ENCODE data around the gene RUNX3. TPM values are rescaled to one million over a fixed set of nuclear protein-coding genes. Genes with fewer than 3 reads are reported as not detected.

RUNX3 gene
- total RNA-seq, 1 experiment from 2014 or later = 22.6 TPM

- Histone ChIP-seq H3K9me3 (ENCODE audit: control insufficient read depth in 1 of 2, insufficient read depth in 1 of 2, low read depth in 1 of 2, low read length in 2 of 2) (no peaks in the 10 kb centered on the region), H3K27ac (ENCODE audit: low read depth, low read length) (no peak overlapping the region), H3K9ac (ENCODE audit: low read length) (no peak overlapping the region), H4K20me1 (ENCODE audit: insufficient read depth) (no peaks in the 10 kb centered on the region), H3K36me3 (ENCODE audit: control insufficient read depth in 1 of 2, insufficient read depth in 2 of 2, low read length in 2 of 2) (no peaks in the 10 kb centered on the region), H3K79me2 (ENCODE audit: insufficient read depth, low read length) (no peaks in the 10 kb centered on the region), H3K9me2 (ENCODE audit: insufficient read depth) (no peaks in the 10 kb centered on the region), H3K27me3 (ENCODE audit: insufficient read depth, low read length) (no peaks in the 10 kb centered on the region), H3K4me2 (ENCODE audit: low read length) (no peak overlapping the region), H3K4me1 (ENCODE audit: control insufficient read depth in 1 of 2, insufficient read depth in 2 of 2, low read length in 2 of 2) (no peaks in the 10 kb centered on the region), H3K4me3 (replicated peaks in 1 of 2; ENCODE audit: low read depth in 1 of 2, low read length in 2 of 2) (no peak overlapping the region), H2AFZ (ENCODE audit: low read depth, low read length, poor library complexity, severe bottlenecking) (no peak overlapping the region)
- TF ChIP-seq YY1 (IDR thresholded peaks at IDR 0.05; ENCODE audit: extremely low read depth, insufficient replicate concordance, low read depth, low read length) = no peak
- TF ChIP-seq RAD21 (IDR thresholded peaks at IDR 0.05; ENCODE audit: low read depth) = no peak
- no peak for TF ChIP-seq TCF7L2 (IDR thresholded peaks at IDR 0.05; ENCODE audit: borderline replicate concordance, extremely low read depth, insufficient read depth, insufficient read length)
- no peak for TF ChIP-seq JUND (IDR thresholded peaks at IDR 0.05)
- POLR2A ChIA-PET = no interaction called here
- CTCF ChIA-PET = no interaction called here
- no TSS peak for BruUV-seq (replicated peaks)
- ATAC-seq (no peak), DNase-seq (ENCODE audit: low read depth, low spot score) (no peak)
- intact Hi-C loops (cut with micrococcal nuclease) = no loop called here
- RAD21 ChIA-PET (ENCODE audit: low non-redundant PET in 1 of 2, low total read pairs in 2 of 2, uncharacterized antibody in 2 of 2, unreplicated experiment in 2 of 2) = no interaction called here
These were observed 33.9 kb downstream of the RUNX3 start for GRCh38 chr1:24896176-24896575.

- ChIA-PET CTCF (no interaction called here), RAD21 (ENCODE audit: low non-redundant PET in 1 of 2, low total read pairs in 2 of 2, uncharacterized antibody in 2 of 2, unreplicated experiment in 2 of 2) (no interaction called here)
- TF ChIP-seq YY1 (IDR thresholded peaks at IDR 0.05; ENCODE audit: extremely low read depth, insufficient replicate concordance, low read depth, low read length) (no peak), CEBPB (IDR thresholded peaks at IDR 0.05; ENCODE audit: low read depth) (no peak), CTCF (IDR thresholded peaks at IDR 0.05 in 2 of 3, conservative IDR thresholded peaks at IDR 0.05 in 1 of 3; ENCODE audit: borderline replicate concordance in 1 of 3, insufficient read depth in 1 of 3, low read depth in 2 of 3, low read length in 2 of 3) (no peak), SRF (IDR thresholded peaks at IDR 0.05; ENCODE audit: low read depth) (no peak), ATF3 (IDR thresholded peaks at IDR 0.05) (no peak), CBX3 (IDR thresholded peaks at IDR 0.05; ENCODE audit: low read depth) (no peak), TCF7L2 (IDR thresholded peaks at IDR 0.05; ENCODE audit: borderline replicate concordance, extremely low read depth, insufficient read depth, insufficient read length) (no peak), ZNF274 (IDR thresholded peaks at IDR 0.05; ENCODE audit: low read depth, low read length) (no peak)
These were observed 34.6 kb downstream of the RUNX3 start for GRCh38 chr1:24895511-24895910.

More at GRCh38 chr1:24895511-24895910, 34.6 kb downstream of the RUNX3 start:
- H3K4me3 ChIP-seq (replicated peaks in 1 of 2; ENCODE audit: low read depth in 1 of 2, low read length in 2 of 2) = no peak overlapping the region
- no peak overlapping the region for H3K4me2 ChIP-seq (ENCODE audit: low read length)
- no peak overlapping the region for H3K27ac ChIP-seq (ENCODE audit: low read depth, low read length)
- POLR2A ChIA-PET = no interaction called here
- H4K20me1 ChIP-seq (ENCODE audit: insufficient read depth) = no peaks in the 10 kb centered on the region
- H3K9me3 ChIP-seq (ENCODE audit: control insufficient read depth in 1 of 2, insufficient read depth in 1 of 2, low read depth in 1 of 2, low read length in 2 of 2) = no peaks in the 10 kb centered on the region
- H3K79me2 ChIP-seq (ENCODE audit: insufficient read depth, low read length) = no peaks in the 10 kb centered on the region
- DNase-seq (ENCODE audit: low read depth, low spot score) (no peak), ATAC-seq (no peak)
- no peaks in the 10 kb centered on the region for H3K4me1 ChIP-seq (ENCODE audit: control insufficient read depth in 1 of 2, insufficient read depth in 2 of 2, low read length in 2 of 2)
- H3K9ac ChIP-seq (ENCODE audit: low read length) = no peak overlapping the region
- no peaks in the 10 kb centered on the region for H3K27me3 ChIP-seq (ENCODE audit: insufficient read depth, low read length)
- intact Hi-C loops (cut with micrococcal nuclease) = no loop called here
- H3K9me2 ChIP-seq (ENCODE audit: insufficient read depth) = no peaks in the 10 kb centered on the region
- no TSS peak for BruUV-seq (replicated peaks)
- no peak overlapping the region for H2AFZ ChIP-seq (ENCODE audit: low read depth, low read length, poor library complexity, severe bottlenecking)
- H3K36me3 ChIP-seq (ENCODE audit: control insufficient read depth in 1 of 2, insufficient read depth in 2 of 2, low read length in 2 of 2) = no peaks in the 10 kb centered on the region
